Neural progenitor cell (in vitro differentiated cells): ENCODE data around the gene FBXO34. TPM values are rescaled to one million over a fixed set of nuclear protein-coding genes. Genes with fewer than 3 reads are reported as not detected.
"Not testable (repeated sequence)": the region's sequence is repeated elsewhere in the genome, so short reads cannot be mapped to it uniquely, and the experiment has no call there.

Experiments
- DNase-seq: peaks from one replicate; pipeline ENCODE4 v3.0.0-alpha.2; 2016; ENCODE audit warnings: low spot score
- H2AFZ ChIP-seq: fragments of 200-600 bp; sonication (generic); replicated peaks from 2 replicates; pipeline ENCODE4 v1.6.1; 2016; ENCODE audit warnings: antibody characterized with exemption
- H3F3A ChIP-seq: fragments of 200-600 bp; sonication (generic); 2 replicates; pipeline ENCODE4 v1.6.1; 2016; ENCODE audit warnings: antibody characterized with exemption, low read depth
- H3K27ac ChIP-seq: fragments of 200-600 bp; sonication (generic); 2 replicates; pipeline ENCODE4 v1.5.1; 2016; ENCODE audit warnings: mild to moderate bottlenecking
- H3K27me3 ChIP-seq: fragments of 200-600 bp; sonication (generic); 2 replicates; pipeline ENCODE4 v1.6.1; 2016; ENCODE audit warnings: mild to moderate bottlenecking, moderate library complexity
- H3K36me3 ChIP-seq: fragments of 200-600 bp; sonication (generic); 2 replicates; pipeline ENCODE4 v1.5.1; 2016
- H3K4me1 ChIP-seq: fragments of 200-600 bp; sonication (generic); 2 replicates; pipeline ENCODE4 v1.6.1; 2016; ENCODE audit warnings: mixed run types
- H3K4me2 ChIP-seq: fragments of 200-600 bp; sonication (generic); 2 replicates; pipeline ENCODE4 v1.6.1; 2016
- H3K4me3 ChIP-seq: fragments of 200-600 bp; sonication (generic); 2 replicates; pipeline ENCODE4 v1.5.1; 2016
- H3K79me2 ChIP-seq: fragments of 200-600 bp; sonication (generic); 2 replicates; pipeline ENCODE4 v1.6.1; 2016; ENCODE audit warnings: low read depth
- H3K9ac ChIP-seq: fragments of 200-600 bp; sonication (generic); 2 replicates; pipeline ENCODE4 v1.6.1; 2016
- H3K9me3 ChIP-seq: fragments of 200-600 bp; sonication (generic); 2 replicates; pipeline ENCODE4 v1.5.1; 2016; ENCODE audit warnings: low read depth
- H4K20me1 ChIP-seq: fragments of 200-600 bp; sonication (generic); 2 replicates; pipeline ENCODE4 v1.6.1; 2016; ENCODE audit warnings: low read depth
- H3K27ac Mint-ChIP-seq: 3 replicates; pipeline ENCODE4 v1.8.0; 2021; ENCODE audit warnings: mixed read lengths
- H3K27me3 Mint-ChIP-seq: 2 replicates; pipeline ENCODE4 v1.8.0; 2022; ENCODE audit warnings: low read depth, mild to moderate bottlenecking, inconsistent platforms, moderate library complexity, mixed read lengths; ENCODE audit not compliant: insufficient read depth
- H3K36me3 Mint-ChIP-seq: 3 replicates; pipeline ENCODE4 v1.8.0; 2021; ENCODE audit warnings: mixed read lengths
- H3K4me1 Mint-ChIP-seq: 3 replicates; pipeline ENCODE4 v1.8.0; 2021; ENCODE audit warnings: mixed read lengths
- H3K4me3 Mint-ChIP-seq: 3 replicates; pipeline ENCODE4 v1.8.0; 2021; ENCODE audit warnings: mild to moderate bottlenecking, moderate library complexity, mixed read lengths
- H3K9me3 Mint-ChIP-seq: 3 replicates; pipeline ENCODE4 v1.8.0; 2020; ENCODE audit warnings: mixed read lengths
- CTCF ChIP-seq: fragments of 200-600 bp; sonication (generic); IDR thresholded peaks from 2 replicates; pipeline ENCODE4 v1.5.1; 2017; ENCODE audit warnings: antibody characterized with exemption, mild to moderate bottlenecking
- EZH2 ChIP-seq: fragments of 200-600 bp; sonication (generic); IDR thresholded peaks from 2 replicates; pipeline ENCODE4 v1.6.1; 2017; ENCODE audit warnings: antibody characterized with exemption, mild to moderate bottlenecking, moderate library complexity
- EZH2phosphoT487 ChIP-seq: fragments of 200-600 bp; sonication (generic); IDR thresholded peaks from 2 replicates; pipeline ENCODE4 v1.6.1; 2017; ENCODE audit warnings: antibody characterized with exemption
- total RNA-seq: library from RNA; depleted of rRNA; stranded (reverse); fragments of >200 nt; gene quantifications from 2 replicates; pipeline ENCODE4 v1.2.3, GENCODE V29; 2015; ENCODE audit warnings: low replicate concordance

The FBXO34 gene
- total RNA-seq, 1 donor from 2014 or later: 23.2 TPM

GRCh38 chr14:55309761-55310365 is 38.6 kb downstream of the FBXO34 start:
- TF ChIP-seq EZH2phosphoT487: no peak
- no peak for TF ChIP-seq CTCF
- no peak for TF ChIP-seq EZH2
- DNase-seq: no peak
- Histone ChIP-seq H4K20me1 (no peaks in the 10 kb centered on the region), H3K4me3 (no peak overlapping the region), H3K4me1 (peaks cover 17% of the 10 kb centered on the region), H2AFZ (no peak overlapping the region), H3K4me2 (no peak overlapping the region), H3K36me3 (peaks cover 5% of the 10 kb centered on the region), H3K27ac (no peak overlapping the region), H3F3A (peaks cover 8% of the 10 kb centered on the region), H3K9ac (no peak overlapping the region), H3K27me3 (no peaks in the 10 kb centered on the region), H3K9me3 (peaks cover 18% of the 10 kb centered on the region), H3K79me2 (peaks cover 60% of the 10 kb centered on the region)
- Mint-ChIP-seq H3K4me3 (no peak overlapping the region), H3K4me1 (no peaks in the 10 kb centered on the region), H3K27me3 (no peaks in the 10 kb centered on the region), H3K9me3 (peaks cover 35% of the 10 kb centered on the region), H3K27ac (no peak overlapping the region), H3K36me3 (peaks cover 29% of the 10 kb centered on the region)

GRCh38 chr14:55312379-55313030 is 41.3 kb downstream of the FBXO34 start:
- not testable (repeated sequence) for H3K27ac Mint-ChIP-seq, H3K4me3 ChIP-seq, H3K4me1 ChIP-seq, H3K27me3 Mint-ChIP-seq, H3K4me3 Mint-ChIP-seq, H3K36me3 ChIP-seq, H3K4me2 ChIP-seq, H3K9ac ChIP-seq, H3K27ac ChIP-seq, H3K27me3 ChIP-seq, H3K4me1 Mint-ChIP-seq, DNase-seq, H3F3A ChIP-seq, H4K20me1 ChIP-seq, H2AFZ ChIP-seq
- Histone ChIP-seq H3K9me3 (peaks cover 18% of the 10 kb centered on the region), H3K79me2 (peaks cover 39% of the 10 kb centered on the region)
- H3K9me3 Mint-ChIP-seq: peaks cover 35% of the 10 kb centered on the region
- peaks cover 44% of the 10 kb centered on the region for H3K36me3 Mint-ChIP-seq

GRCh38 chr14:55313480-55313879 is 42.3 kb downstream of the FBXO34 start:
- Histone ChIP-seq H3K9ac (no peak overlapping the region), H3K9me3 (peaks cover 18% of the 10 kb centered on the region), H3K36me3 (peaks cover 5% of the 10 kb centered on the region), H2AFZ (no peak overlapping the region), H3K4me1 (peaks cover 4% of the 10 kb centered on the region), H3K27me3 (no peaks in the 10 kb centered on the region), H3F3A (no peaks in the 10 kb centered on the region), H4K20me1 (no peaks in the 10 kb centered on the region), H3K4me2 (no peak overlapping the region), H3K4me3 (no peak overlapping the region), H3K27ac (no peak overlapping the region), H3K79me2 (peaks cover 32% of the 10 kb centered on the region)
- no peak for DNase-seq
- peaks cover 35% of the 10 kb centered on the region for H3K9me3 Mint-ChIP-seq
- TF ChIP-seq EZH2 (no peak), EZH2phosphoT487 (no peak), CTCF (no peak)
- H3K4me3 Mint-ChIP-seq: no peak overlapping the region
- H3K27me3 Mint-ChIP-seq: no peaks in the 10 kb centered on the region
- H3K4me1 Mint-ChIP-seq: no peaks in the 10 kb centered on the region
- no peak overlapping the region for H3K27ac Mint-ChIP-seq
- H3K36me3 Mint-ChIP-seq: peaks cover 49% of the 10 kb centered on the region

- peaks cover 5% of the 10 kb centered on the region for H3K36me3 ChIP-seq
These were observed 43.2 kb downstream of the FBXO34 start for GRCh38 chr14:55314449-55314848.

More at GRCh38 chr14:55314449-55314848, 43.2 kb downstream of the FBXO34 start:
- no peaks in the 10 kb centered on the region for H3F3A ChIP-seq
- no peak overlapping the region for H2AFZ ChIP-seq
- H3K4me2 ChIP-seq: no peak overlapping the region
- no peak overlapping the region for H3K4me3 Mint-ChIP-seq
- H3K4me1 Mint-ChIP-seq: no peaks in the 10 kb centered on the region
- TF ChIP-seq CTCF (no peak), EZH2 (no peak), EZH2phosphoT487 (no peak)
- H3K27ac Mint-ChIP-seq: no peak overlapping the region
- H3K27me3 ChIP-seq: no peaks in the 10 kb centered on the region
- H3K9me3 Mint-ChIP-seq: peaks cover 35% of the 10 kb centered on the region
- H3K9ac ChIP-seq: no peak overlapping the region
- no peaks in the 10 kb centered on the region for H4K20me1 ChIP-seq
- H3K36me3 Mint-ChIP-seq: peaks cover 53% of the 10 kb centered on the region
- H3K9me3 ChIP-seq: peaks cover 18% of the 10 kb centered on the region
- H3K4me1 ChIP-seq: peaks cover 3% of the 10 kb centered on the region
- no peak overlapping the region for H3K4me3 ChIP-seq
- DNase-seq: no peak
- no peaks in the 10 kb centered on the region for H3K27me3 Mint-ChIP-seq
- H3K79me2 ChIP-seq: peaks cover 22% of the 10 kb centered on the region
- no peak overlapping the region for H3K27ac ChIP-seq
